GM18505 (cell line): ENCODE measurements around the gene NOXO1.

Source experiments
- ATAC-seq: cut with Tn5 transposase; IDR thresholded peaks from one replicate; pipeline ENCODE4 v1.9.1; 2021; ENCODE audit not compliant: unreplicated experiment
- POLR2A ChIP-seq: IDR thresholded peaks from 4 replicates; pipeline ENCODE4 v1.6.1; 2011; ENCODE audit warnings: borderline replicate concordance; ENCODE audit not compliant: insufficient read depth, insufficient read length; ENCODE audit errors: extremely low read depth

NOXO1 gene

DNA sequence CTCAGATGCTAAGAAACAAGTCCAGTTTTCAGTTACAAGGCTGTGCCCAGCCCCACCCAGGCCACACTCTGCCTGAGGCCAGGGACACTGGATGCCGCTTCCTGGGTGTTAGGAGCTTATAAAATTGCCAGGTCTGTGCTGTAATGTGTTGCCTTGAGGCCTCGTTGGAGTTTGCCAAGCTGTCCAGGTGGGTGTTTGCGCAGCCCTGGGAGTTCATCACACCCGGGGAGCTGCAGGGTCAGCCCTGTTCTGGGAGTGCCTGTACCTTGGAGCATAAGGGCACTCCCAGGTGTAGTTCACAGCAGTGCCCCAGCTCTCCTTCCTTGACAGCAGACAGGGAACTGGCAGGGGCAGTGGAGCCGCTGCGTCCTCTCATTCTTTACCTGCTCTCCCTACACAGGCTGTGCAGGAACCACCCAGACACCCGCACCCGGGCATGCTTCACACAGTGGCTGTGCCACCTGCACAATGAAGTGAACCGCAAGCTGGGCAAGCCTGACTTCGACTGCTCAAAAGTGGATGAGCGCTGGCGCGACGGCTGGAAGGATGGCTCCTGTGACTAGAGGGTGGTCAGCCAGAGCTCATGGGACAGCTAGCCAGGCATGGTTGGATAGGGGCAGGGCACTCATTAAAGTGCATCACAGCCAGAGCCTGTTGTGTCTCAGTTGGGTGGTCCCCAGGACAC lies 4.3 kb upstream of the NOXO1 start:
- no peak for ATAC-seq
- TF ChIP-seq POLR2A: no peak

DNA sequence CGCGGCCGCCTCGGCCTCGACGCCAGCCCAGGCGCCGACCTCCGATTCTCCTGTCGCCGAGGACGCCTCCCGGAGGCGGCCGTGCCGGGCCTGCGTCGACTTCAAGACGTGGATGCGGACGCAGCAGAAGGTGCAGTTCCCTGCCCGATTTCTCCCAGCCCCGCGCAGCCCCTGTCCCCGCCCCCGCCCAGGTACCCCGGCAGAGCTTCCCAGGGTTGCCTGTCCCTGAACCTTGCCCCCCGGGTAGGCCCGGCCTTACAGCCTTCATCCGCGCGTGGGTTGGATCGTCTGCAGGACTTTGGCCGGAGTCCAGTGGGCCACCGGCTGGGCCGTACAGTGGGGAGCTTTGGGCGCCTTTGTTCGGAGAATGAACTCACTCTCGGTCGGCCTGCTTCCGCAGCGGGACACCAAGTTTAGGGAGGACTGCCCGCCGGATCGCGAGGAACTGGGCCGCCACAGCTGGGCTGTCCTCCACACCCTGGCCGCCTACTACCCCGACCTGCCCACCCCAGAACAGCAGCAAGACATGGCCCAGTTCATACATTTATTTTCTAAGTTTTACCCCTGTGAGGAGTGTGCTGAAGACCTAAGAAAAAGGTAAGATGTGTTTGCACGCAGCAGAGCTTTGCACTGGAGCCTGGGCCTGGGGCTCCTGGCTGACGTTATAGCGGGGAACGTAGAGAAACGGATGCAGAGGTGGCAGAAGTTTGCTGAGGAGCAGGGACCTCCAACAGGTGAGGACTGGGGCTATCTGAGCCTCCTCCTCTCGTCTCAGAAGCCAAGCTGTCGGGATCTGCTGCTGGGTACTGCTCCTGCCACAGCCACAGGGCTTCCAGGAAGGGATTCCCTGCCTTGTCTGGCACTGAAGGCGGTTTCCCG lies 3.3 kb upstream of the NOXO1 start:
- TF ChIP-seq POLR2A: no peak
- ATAC-seq: peak; percentile 7

GRCh38 chr16:1983544-1984346 lies 2.5 kb upstream of the NOXO1 start, which contains the start of gene GFER:
TSS of gene GFER (plus strand) at chr16:1984193. CDS start at chr16:1984219, 26 bp downstream.
- peak; percentile 68 for ATAC-seq
- peak; percentile 92 for TF ChIP-seq POLR2A

GRCh38 chr16:1982991-1983543 lies 1.8 kb upstream of the NOXO1 start:
- ATAC-seq: no peak
- TF ChIP-seq POLR2A: no peak

DNA sequence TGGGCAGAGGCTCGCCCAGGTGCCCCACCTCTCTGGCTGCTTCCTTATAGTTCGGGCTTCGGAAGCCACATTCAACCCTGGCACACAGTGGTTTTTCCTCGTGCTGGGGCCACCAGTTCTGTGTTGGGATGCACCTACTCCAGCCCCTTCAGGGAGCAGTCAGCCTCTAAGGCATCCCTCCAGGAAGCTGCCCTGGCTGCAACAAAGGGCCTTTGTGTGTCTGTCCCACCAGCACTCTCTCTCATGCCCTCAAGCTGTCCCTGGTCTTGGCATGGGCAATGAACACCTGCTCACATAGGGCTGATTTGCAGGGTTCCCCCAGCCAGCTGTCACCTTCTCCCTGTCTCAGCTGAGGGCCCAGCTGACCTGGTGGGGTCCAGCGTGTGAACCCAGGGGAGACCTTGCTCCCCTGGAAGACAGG lies 754 bp upstream of the NOXO1 start:
- TF ChIP-seq POLR2A: no peak
- no peak for ATAC-seq

- no peak for ATAC-seq
- TF ChIP-seq POLR2A: no peak
These were observed 540 bp downstream of the NOXO1 start for GRCh38 chr16:1980770-1981087.

- ATAC-seq: no peak
- no peak for TF ChIP-seq POLR2A
These were observed 1.1 kb downstream of the NOXO1 start for GRCh38 chr16:1980030-1980769.

DNA sequence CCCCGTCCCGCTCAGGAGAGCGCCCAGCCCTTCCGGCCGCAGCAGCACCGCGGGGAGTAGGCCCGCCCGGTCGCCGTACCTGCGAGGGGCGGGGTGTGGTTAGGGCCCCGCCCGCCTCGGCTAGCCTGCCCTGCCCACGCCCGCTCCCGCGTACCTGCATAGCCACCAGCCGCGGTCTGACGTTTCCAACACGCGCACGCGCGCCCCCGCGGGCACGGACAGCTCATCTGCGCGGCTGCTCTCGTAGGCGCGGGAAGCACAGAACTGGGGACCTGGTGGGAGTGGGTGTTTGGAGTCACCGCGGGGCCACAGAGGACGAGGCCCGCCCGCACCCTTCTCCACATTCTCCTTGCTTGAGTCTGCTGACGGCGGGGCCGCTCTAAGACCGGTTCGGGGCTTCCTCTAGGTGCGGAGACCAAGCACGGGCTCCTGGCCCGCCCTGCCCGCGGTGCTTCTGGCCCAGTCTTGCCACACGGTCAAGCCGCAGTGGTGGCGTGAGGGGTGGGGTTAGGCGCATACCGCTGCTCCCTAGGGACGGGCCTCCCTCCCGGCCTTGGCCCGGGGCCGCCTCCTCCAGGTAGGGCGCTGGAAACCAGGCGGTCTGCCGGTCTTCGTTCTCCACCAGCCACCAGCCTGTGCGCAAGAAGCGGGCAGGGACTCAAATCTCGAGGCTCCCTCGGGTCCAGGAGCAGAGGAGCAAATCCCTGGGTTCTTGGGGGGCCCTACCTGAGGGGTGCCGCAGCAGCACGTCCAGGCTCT lies 1.8 kb downstream of the NOXO1 start:
- ATAC-seq: no peak
- no peak for TF ChIP-seq POLR2A

DNA sequence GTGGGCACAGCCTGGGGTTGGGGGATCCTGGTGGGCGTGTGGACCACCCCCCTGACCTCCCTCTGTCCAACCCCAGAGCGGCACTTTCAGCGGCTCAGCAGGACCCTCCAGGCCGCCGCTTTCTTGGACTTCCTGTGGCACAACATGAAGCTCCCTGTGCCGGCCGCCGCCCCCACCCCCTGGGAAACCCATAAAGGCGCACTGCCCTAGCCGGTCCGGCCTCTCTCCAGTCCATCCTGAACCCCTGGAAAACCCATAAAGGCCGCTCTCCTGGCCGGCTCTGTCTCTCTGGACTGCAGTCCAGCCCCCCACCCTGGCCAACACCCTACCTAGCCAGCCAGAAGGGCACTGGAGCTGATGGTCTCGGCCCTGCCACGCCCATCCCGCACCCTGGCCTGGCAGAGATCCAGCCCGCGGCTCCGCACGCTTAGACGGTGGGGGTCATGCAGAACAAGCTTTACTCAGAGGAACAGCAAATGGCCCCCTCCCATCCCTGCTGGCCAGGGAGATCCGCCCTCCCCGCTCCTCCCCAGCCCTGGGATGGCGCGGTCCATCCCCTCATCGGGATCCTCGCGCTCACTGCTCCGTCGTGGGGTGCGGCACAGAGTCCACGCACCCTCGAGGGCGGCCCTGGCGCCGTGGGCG lies 2.7 kb downstream of the NOXO1 start:
- no peak for TF ChIP-seq POLR2A
- ATAC-seq: no peak

DNA sequence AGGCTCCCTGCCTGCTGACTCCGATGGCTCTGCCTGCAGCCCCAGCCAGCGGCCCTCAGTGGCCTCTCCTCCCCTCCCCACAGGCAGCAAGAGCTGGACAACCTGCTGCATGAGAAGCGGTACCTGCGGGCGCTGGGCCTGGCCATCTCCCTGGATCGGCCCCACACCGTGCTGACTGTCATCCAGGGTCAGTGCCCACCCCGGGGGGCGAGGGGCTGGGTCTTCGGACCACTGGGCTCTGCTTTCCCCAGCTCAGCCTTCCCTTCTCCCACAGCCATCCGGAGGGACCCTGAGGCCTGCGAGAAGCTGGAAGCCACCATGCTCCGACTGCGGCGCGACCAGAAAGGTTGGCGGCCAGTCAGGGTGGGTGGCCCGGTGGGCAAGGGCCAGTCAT lies 3.4 kb downstream of the NOXO1 start:
- TF ChIP-seq POLR2A: no peak
- ATAC-seq: no peak

DNA sequence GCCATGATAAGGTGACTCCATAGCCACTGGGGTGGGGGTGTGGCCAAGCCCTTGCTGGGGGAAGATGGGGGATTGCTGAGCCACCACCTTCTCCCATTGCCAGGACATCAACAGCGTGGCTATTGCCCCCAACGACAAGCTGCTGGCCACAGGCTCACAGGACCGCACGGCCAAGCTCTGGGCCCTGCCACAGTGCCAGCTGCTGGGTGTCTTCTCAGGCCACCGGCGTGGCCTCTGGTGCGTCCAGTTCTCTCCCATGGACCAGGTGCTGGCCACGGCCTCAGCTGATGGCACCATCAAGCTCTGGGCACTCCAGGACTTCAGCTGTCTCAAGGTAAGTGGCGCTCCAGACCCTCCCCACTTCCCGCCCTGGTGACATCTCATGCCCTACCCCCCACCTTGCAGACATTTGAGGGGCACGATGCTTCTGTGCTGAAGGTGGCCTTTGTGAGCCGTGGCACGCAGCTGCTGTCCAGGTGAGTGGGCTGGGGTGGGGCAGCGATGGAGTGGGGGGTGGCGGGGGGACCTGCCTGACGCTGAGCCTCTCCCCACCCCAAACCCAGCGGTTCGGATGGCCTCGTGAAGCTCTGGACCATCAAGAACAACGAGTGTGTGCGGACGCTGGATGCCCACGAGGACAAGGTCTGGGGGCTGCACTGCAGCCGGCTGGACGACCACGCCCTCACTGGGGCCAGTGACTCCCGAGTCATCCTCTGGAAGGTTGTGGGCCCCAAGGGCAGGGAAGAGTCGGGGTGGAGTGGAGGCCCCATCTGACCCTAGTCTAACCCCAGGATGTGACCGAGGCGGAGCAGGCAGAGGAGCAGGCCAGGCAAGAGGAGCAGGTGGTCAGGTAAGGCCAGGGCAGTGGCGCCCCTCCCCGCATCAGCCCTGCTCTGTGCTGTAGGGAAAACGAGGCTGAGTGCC lies 4.1 kb downstream of the NOXO1 start:
- ATAC-seq: no peak
- TF ChIP-seq POLR2A: no peak

GRCh38 chr16:1976216-1976520 lies 5.1 kb downstream of the NOXO1 start:
- TF ChIP-seq POLR2A: no peak
- no peak for ATAC-seq
